C4-2B (cell line): ENCODE data around the gene PLEKHG1.

ENCODE experiments used
- CTCF ChIP-seq: fragments of 450-650 bp; conservative IDR thresholded peaks from 2 replicates; pipeline ENCODE4 v1.5.1; 2017; ENCODE audit warnings: mild to moderate bottlenecking
- ZFX ChIP-seq: fragments of 450-650 bp; IDR thresholded peaks from 2 replicates; pipeline ENCODE4 v1.6.1; 2017

GRCh38 chr6:150631283-150631983 is 31.7 kb downstream of the PLEKHG1 start:
- TF ChIP-seq CTCF (no peak), ZFX (no peak)
